Endothelial cell of umbilical vein (primary cell): ENCODE results near the gene PTPN22. TPM values are rescaled to one million over a fixed set of nuclear protein-coding genes. Genes with fewer than 3 reads are reported as not detected.

Source experiments
- BruUV-seq: library from RNA; stranded (reverse); fragments of 400-500 nt; replicated peaks from 2 replicates; lab custom pipeline; 2021; lab: Mats Ljungman, UMichigan
- CTCF ChIA-PET: fragments of 300-600, 350-600 bp; sonication (Branson Sonifier 250); formaldehyde crosslinking; loops from one replicate; lab custom pipeline; 2021; ENCODE audit warnings: antibody characterized with exemption, inconsistent platforms; lab: Charles Lee
- POLR2A ChIA-PET: fragments of 300-600, 350-600 bp; sonication (Branson Sonifier 250); formaldehyde crosslinking; loops from one replicate; lab custom pipeline; 2021; ENCODE audit warnings: antibody characterized with exemption, inconsistent platforms; lab: Charles Lee
- DNase-seq: peaks from one replicate; pipeline ENCODE4 v3.0.0-alpha.2; 2011; ENCODE audit warnings: low read depth, low spot score
- FAIRE-seq: peaks from 2 replicates; lab custom pipeline; 2011; peaks lifted over from hg19 to GRCh38; lab: Jason Lieb, UNC
- H2AFZ ChIP-seq: 2 replicates; pipeline ENCODE4 v1.6.0; 2012; ENCODE audit warnings: low read depth, low read length, control low read depth, inconsistent platforms
- H3K27ac ChIP-seq: 2 replicates; pipeline ENCODE4 v1.5.1; 2011; ENCODE audit warnings: low read depth, mild to moderate bottlenecking, control low read depth, low read length, moderate library complexity; ENCODE audit not compliant: insufficient read depth
- H3K27me3 ChIP-seq, 2 experiments: 2 replicates each; pipeline versions ENCODE4 v1.6.0 to v1.6.1; 2011; ENCODE audit warnings: low read length in 2 of 2, mixed read lengths in 1 of 2; ENCODE audit not compliant: control insufficient read depth in 2 of 2, insufficient read depth in 2 of 2
- H3K36me3 ChIP-seq, 2 experiments: 2 replicates in 1 of 2; 3 replicates in 1 of 2; pipeline ENCODE4 v1.5.1; 2011; ENCODE audit warnings: low read length in 2 of 2, mild to moderate bottlenecking in 1 of 2, moderate library complexity in 1 of 2; ENCODE audit not compliant: control insufficient read depth in 2 of 2, insufficient read depth in 2 of 2; ENCODE audit errors: extremely low read depth in 1 of 2
- H3K4me1 ChIP-seq: 3 replicates; pipeline ENCODE4 v1.5.1; 2011; ENCODE audit warnings: mild to moderate bottlenecking, low read length; ENCODE audit not compliant: control insufficient read depth, insufficient read depth; ENCODE audit errors: extremely low read depth
- H3K4me2 ChIP-seq: 2 replicates; pipeline ENCODE4 v1.6.1; 2011; ENCODE audit warnings: low read length, control low read depth, mixed read lengths; ENCODE audit not compliant: insufficient read depth
- H3K4me3 ChIP-seq, 3 experiments: fragments of 200-600 bp in 1 of 3; sonication (generic), shearing (Covaris generic) in 1 of 3; replicated peaks in 1 of 3; 2 replicates each; pipeline ENCODE4 v1.5.1; 2011 to 2016; ENCODE audit warnings: control low read depth in 3 of 3, low read length in 3 of 3, mild to moderate bottlenecking in 2 of 3, inconsistent platforms in 1 of 3, low read depth in 1 of 3, moderate library complexity in 1 of 3; ENCODE audit not compliant: insufficient read depth in 1 of 3
- H3K79me2 ChIP-seq: 2 replicates; pipeline ENCODE4 v1.6.0; 2012; ENCODE audit warnings: low read length, inconsistent platforms; ENCODE audit not compliant: control insufficient read depth, insufficient read depth
- H3K9ac ChIP-seq: replicated peaks from 2 replicates; pipeline ENCODE3; 2011; ENCODE audit warnings: low read length, control low read depth; ENCODE audit not compliant: insufficient read depth; ENCODE audit errors: extremely low read depth
- H3K9me1 ChIP-seq: replicated peaks from 3 replicates; pipeline ENCODE4 v1.6.0; 2011; ENCODE audit warnings: mild to moderate bottlenecking, low read length; ENCODE audit not compliant: control insufficient read depth, insufficient read depth; ENCODE audit errors: extremely low read depth
- H3K9me3 ChIP-seq: replicated peaks from 2 replicates; pipeline ENCODE4 v1.5.1; 2012; ENCODE audit warnings: low read length, inconsistent platforms; ENCODE audit not compliant: control insufficient read depth, insufficient read depth
- H4K20me1 ChIP-seq: replicated peaks from 2 replicates; pipeline ENCODE3; 2011; ENCODE audit warnings: mild to moderate bottlenecking, low read length; ENCODE audit not compliant: control insufficient read depth, insufficient read depth; ENCODE audit errors: extremely low read depth
- CTCF ChIP-seq, 2 donors: IDR thresholded peaks; 1 replicate in 1 of 2; 2 replicates in 1 of 2; pipeline ENCODE4 v1.5.1; 2011; ENCODE audit warnings: low read length in 2 of 2, mild to moderate bottlenecking in 2 of 2, moderate library complexity in 2 of 2, control low read depth in 1 of 2, inconsistent platforms in 1 of 2, low read depth in 1 of 2; ENCODE audit not compliant: insufficient read depth in 1 of 2; ENCODE audit errors: extremely low read depth in 1 of 2
- EZH2 ChIP-seq: IDR thresholded peaks from 2 replicates; pipeline ENCODE4 v1.6.1; 2012; ENCODE audit warnings: borderline replicate concordance, low read depth, mild to moderate bottlenecking, moderate library complexity, low read length, inconsistent platforms; ENCODE audit not compliant: severe bottlenecking
- FOS ChIP-seq: IDR thresholded peaks from 2 replicates; pipeline ENCODE4 v1.6.1; 2011; ENCODE audit warnings: mild to moderate bottlenecking, low read length, moderate library complexity, borderline replicate concordance; ENCODE audit not compliant: insufficient read depth
- GATA2 ChIP-seq: IDR thresholded peaks from 2 replicates; pipeline ENCODE4 v1.7.0; 2011; ENCODE audit warnings: low read depth, mild to moderate bottlenecking, moderate library complexity, mixed read lengths, low read length; ENCODE audit not compliant: insufficient read length, insufficient read depth
- JUN ChIP-seq: IDR thresholded peaks from 2 replicates; pipeline ENCODE4 v1.6.1; 2011; ENCODE audit warnings: borderline replicate concordance, low read depth; ENCODE audit not compliant: insufficient read length, insufficient read depth
- MAX ChIP-seq: IDR thresholded peaks from 2 replicates; pipeline ENCODE4 v1.6.1; 2011; ENCODE audit not compliant: insufficient read depth, insufficient read length
- MYC ChIP-seq: IDR thresholded peaks from one replicate; pipeline ENCODE4 v1.6.1; 2011; ENCODE audit warnings: mild to moderate bottlenecking, low read depth, low read length
- POLR2A ChIP-seq: IDR thresholded peaks from 2 replicates; pipeline ENCODE4 v1.6.1; 2012; ENCODE audit warnings: low read depth, mild to moderate bottlenecking, control low read depth, low read length
- POLR2AphosphoS5 ChIP-seq: IDR thresholded peaks from 2 replicates; pipeline ENCODE4 v1.6.1; 2012; ENCODE audit warnings: low read depth, mild to moderate bottlenecking, control low read depth, low read length, moderate library complexity; ENCODE audit not compliant: insufficient read depth
- dilution Hi-C: fragments of 300-500 bp; cut with MboI; formaldehyde crosslinking; loops from one replicate; pipeline ENCODE4 v1.15.0; 2019; ENCODE audit warnings: low sequenced_read_pairs; ENCODE audit not compliant: extremely low pct_ligation_motif_present
- intact Hi-C: fragments of 100-400 bp; cut with micrococcal nuclease; formaldehyde crosslinking; loops from one replicate; pipeline ENCODE4 v1.10.0; 2022
- polyA plus RNA-seq, 4 experiments: library from polyadenylated mRNA; depleted of rRNA in 3 of 4; stranded (reverse) in 3 of 4; unstranded in 1 of 4; fragments of >200 nt; gene quantifications; 2 replicates each; pipeline versions ENCODE4 v1.2.1 to v1.2.3, GENCODE V29; 2011 to 2012; ENCODE audit warnings: missing spikeins in 1 of 4
- total RNA-seq: library from RNA; stranded (reverse); gene quantifications from 2 replicates; pipeline ENCODE4 v1.2.3, GENCODE V29; 2021

PTPN22 gene
- total and polyA plus RNA-seq, 2 donors (not counting 3 experiments of a cell fraction or from before 2014, with no cell fraction given) = not detected

- Histone ChIP-seq H4K20me1 (no peaks in the 10 kb centered on the region), H3K27ac (no peak overlapping the region), H2AFZ (peak overlapping the region; percentile 95), H3K9ac (no peak overlapping the region), H3K9me3 (no peaks in the 10 kb centered on the region), H3K36me3 (no peaks in the 10 kb centered on the region), H3K4me3 (no peak overlapping the region), H3K9me1 (no peaks in the 10 kb centered on the region), H3K79me2 (no peaks in the 10 kb centered on the region), H3K4me2 (peak overlapping the region; percentile 60), H3K27me3 (no peaks in the 10 kb centered on the region), H3K4me1 (peaks cover 33% of the 10 kb centered on the region)
- intact Hi-C loops (no loop called here), dilution Hi-C loops (no loop called here)
- peak; percentile 25 for DNase-seq
- ChIA-PET CTCF (no interaction called here), POLR2A (no interaction called here)
- peak; percentile 70 for FAIRE-seq
- TF ChIP-seq CTCF (IDR thresholded peaks at IDR 0.05; ENCODE audit: extremely low read depth in 1 of 2, insufficient read depth in 1 of 2, low read depth in 1 of 2, low read length in 2 of 2) (no peak), JUN (no peak), MYC (no peak), POLR2AphosphoS5 (no peak), EZH2 (no peak), GATA2 (no peak), POLR2A (no peak), MAX (no peak), FOS (no peak)
- no TSS peak for BruUV-seq
Measured at GRCh38 chr1:113872219-113872935, 865 bp upstream of the PTPN22 start.
